ENCODE measurements around the gene LPIN2.
"Not testable (repeated sequence)": the region's sequence is repeated elsewhere in the genome, so short reads cannot be mapped to it uniquely, and the experiment has no call there.

LPIN2 gene

GRCh38 chr18:3029215-3029952 lies 16.4 kb upstream of the LPIN2 start:
- no peak overlapping the region for H3K4me3 ChIP-seq (replicated peaks; ENCODE audit: low read depth, low read length)
- peak; percentile 39 for DNase-seq (ENCODE audit: low read depth)
- no peak for TF ChIP-seq CTCF (IDR thresholded peaks at IDR 0.05; ENCODE audit: low read length, missing control alignments)

GRCh38 chr18:3028115-3028514 lies 15.2 kb upstream of the LPIN2 start:
- H3K4me3 ChIP-seq (replicated peaks; ENCODE audit: low read depth, low read length); DNase-seq (ENCODE audit: low read depth): not testable (repeated sequence)

GRCh38 chr18:3027370-3027891 lies 14.5 kb upstream of the LPIN2 start:
- no peak for TF ChIP-seq CTCF (IDR thresholded peaks at IDR 0.05; ENCODE audit: low read length, missing control alignments)
- no peak overlapping the region for H3K4me3 ChIP-seq (replicated peaks; ENCODE audit: low read depth, low read length)
- no peak for DNase-seq (ENCODE audit: low read depth)

GRCh38 chr18:3025544-3025943 lies 12.6 kb upstream of the LPIN2 start:
- no peak for DNase-seq (ENCODE audit: low read depth)
- TF ChIP-seq CTCF (IDR thresholded peaks at IDR 0.05; ENCODE audit: low read length, missing control alignments), result no peak
- H3K4me3 ChIP-seq (replicated peaks; ENCODE audit: low read depth, low read length), result no peak overlapping the region

GRCh38 chr18:3023603-3024002 lies 10.7 kb upstream of the LPIN2 start:
- H3K4me3 ChIP-seq (replicated peaks; ENCODE audit: low read depth, low read length); DNase-seq (ENCODE audit: low read depth): not testable (repeated sequence)

- no peak for DNase-seq (ENCODE audit: low read depth)
- no peak for TF ChIP-seq CTCF (IDR thresholded peaks at IDR 0.05; ENCODE audit: low read length, missing control alignments)
- H3K4me3 ChIP-seq (replicated peaks; ENCODE audit: low read depth, low read length), result no peak overlapping the region
Measured at GRCh38 chr18:3016585-3017297, 3.8 kb upstream of the LPIN2 start.

GRCh38 chr18:3015851-3016250 lies 2.9 kb upstream of the LPIN2 start:
- no peak for TF ChIP-seq CTCF (IDR thresholded peaks at IDR 0.05; ENCODE audit: low read length, missing control alignments)
- DNase-seq (ENCODE audit: low read depth), result no peak
- H3K4me3 ChIP-seq (replicated peaks; ENCODE audit: low read depth, low read length), result no peak overlapping the region

GRCh38 chr18:3015204-3015592 lies 2.3 kb upstream of the LPIN2 start:
- peak; percentile 89 for DNase-seq (ENCODE audit: low read depth)
- TF ChIP-seq CTCF (IDR thresholded peaks at IDR 0.05; ENCODE audit: low read length, missing control alignments), result no peak
- no peak overlapping the region for H3K4me3 ChIP-seq (replicated peaks; ENCODE audit: low read depth, low read length)
